ENCODE data around the gene TSPOAP1. TPM values are rescaled to one million over a fixed set of nuclear protein-coding genes. Genes with fewer than 3 reads are reported as not detected.

TSPOAP1 gene
- total RNA-seq, 3 donors from 2014 or later: 5.3 to 27.7 (median 8.3) TPM

- no peak for TF ChIP-seq CTCF (IDR thresholded peaks at IDR 0.05)
- intact Hi-C loops (cut with DNase I, micrococcal nuclease): no loop called here
- no peak overlapping the region for H3K4me3 ChIP-seq
- H3K9me3 ChIP-seq: no peaks in the 10 kb centered on the region
- DNase-seq (peak in 1 of 3 donors; percentile 58), ATAC-seq (no peak)
- peaks cover 6% of the 10 kb centered on the region for H3K4me1 ChIP-seq (ENCODE audit: low read depth)
- no peaks in the 10 kb centered on the region for H3K36me3 ChIP-seq (ENCODE audit: low read depth)
These were observed 2.6 kb downstream of the TSPOAP1 start for GRCh38 chr17:58325976-58326468.

DNA sequence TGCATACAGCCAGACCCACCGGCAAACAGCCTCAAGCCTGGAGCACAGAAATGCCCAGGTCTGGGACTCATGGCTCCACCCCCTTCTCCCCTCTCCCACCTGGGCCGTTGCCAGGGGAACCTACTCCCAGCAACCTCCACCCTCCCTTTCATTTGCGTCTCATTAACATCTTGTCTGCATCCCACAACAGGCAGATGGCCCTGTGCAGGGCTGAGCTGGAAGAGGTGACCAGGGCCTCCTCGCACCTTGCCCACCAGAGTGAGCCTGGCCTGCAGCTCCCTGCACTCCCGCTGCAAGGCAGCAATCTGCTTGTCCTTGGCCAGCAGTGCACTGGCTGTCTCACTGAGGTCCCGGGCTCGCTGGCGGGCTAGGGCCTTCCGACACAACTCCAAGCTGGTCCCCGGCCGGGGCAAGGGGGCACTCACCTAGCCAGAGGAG, 3.3 kb downstream of the TSPOAP1 start:
- Histone ChIP-seq H3K9me3 (no peaks in the 10 kb centered on the region), H3K36me3 (ENCODE audit: low read depth) (no peaks in the 10 kb centered on the region), H3K4me3 (no peak overlapping the region), H3K4me1 (ENCODE audit: low read depth) (peaks cover 6% of the 10 kb centered on the region)
- TF ChIP-seq CTCF (IDR thresholded peaks at IDR 0.05): no peak
- ATAC-seq (no peak), DNase-seq (peak in 1 of 3 donors; percentile 57)
- intact Hi-C loops (cut with DNase I, micrococcal nuclease): no loop called here

GRCh38 chr17:58324409-58325288, 3.9 kb downstream of the TSPOAP1 start:
- ATAC-seq (peak; percentile 71), DNase-seq (peak in 2 of 3 donors; percentile 62 to 78)
- Histone ChIP-seq H3K4me1 (ENCODE audit: low read depth) (peaks cover 6% of the 10 kb centered on the region), H3K4me3 (peak overlapping the region; percentile 32), H3K9me3 (no peaks in the 10 kb centered on the region), H3K36me3 (ENCODE audit: low read depth) (no peaks in the 10 kb centered on the region)
- no peak for TF ChIP-seq CTCF (IDR thresholded peaks at IDR 0.05)
- intact Hi-C loops (cut with DNase I, micrococcal nuclease): no loop called here

DNA sequence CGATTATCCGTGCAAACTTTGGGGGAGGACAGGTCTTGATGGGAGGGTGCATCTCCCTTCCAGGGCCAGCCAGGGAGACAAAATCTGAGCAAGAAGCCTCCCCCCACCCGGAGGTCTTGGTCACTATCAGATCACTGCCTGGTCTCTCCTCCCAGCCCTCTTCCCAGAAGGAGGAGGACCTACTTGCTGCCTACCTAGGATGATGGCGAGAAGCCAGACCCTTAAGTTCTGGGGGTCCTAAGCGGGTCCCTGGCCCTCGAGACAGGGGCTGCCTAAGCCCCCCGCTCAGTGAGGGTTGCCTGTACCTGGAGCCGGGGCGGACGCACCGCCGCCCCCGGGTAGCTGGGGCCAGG, 4.6 kb downstream of the TSPOAP1 start:
- DNase-seq: no peak
- Histone ChIP-seq H3K4me3 (no peak overlapping the region), H3K4me1 (ENCODE audit: low read depth) (peaks cover 6% of the 10 kb centered on the region), H3K36me3 (ENCODE audit: low read depth) (no peaks in the 10 kb centered on the region), H3K9me3 (no peaks in the 10 kb centered on the region)
- no peak for ATAC-seq
- intact Hi-C loops (cut with DNase I, micrococcal nuclease): no loop called here
- TF ChIP-seq CTCF (IDR thresholded peaks at IDR 0.05): no peak

DNA sequence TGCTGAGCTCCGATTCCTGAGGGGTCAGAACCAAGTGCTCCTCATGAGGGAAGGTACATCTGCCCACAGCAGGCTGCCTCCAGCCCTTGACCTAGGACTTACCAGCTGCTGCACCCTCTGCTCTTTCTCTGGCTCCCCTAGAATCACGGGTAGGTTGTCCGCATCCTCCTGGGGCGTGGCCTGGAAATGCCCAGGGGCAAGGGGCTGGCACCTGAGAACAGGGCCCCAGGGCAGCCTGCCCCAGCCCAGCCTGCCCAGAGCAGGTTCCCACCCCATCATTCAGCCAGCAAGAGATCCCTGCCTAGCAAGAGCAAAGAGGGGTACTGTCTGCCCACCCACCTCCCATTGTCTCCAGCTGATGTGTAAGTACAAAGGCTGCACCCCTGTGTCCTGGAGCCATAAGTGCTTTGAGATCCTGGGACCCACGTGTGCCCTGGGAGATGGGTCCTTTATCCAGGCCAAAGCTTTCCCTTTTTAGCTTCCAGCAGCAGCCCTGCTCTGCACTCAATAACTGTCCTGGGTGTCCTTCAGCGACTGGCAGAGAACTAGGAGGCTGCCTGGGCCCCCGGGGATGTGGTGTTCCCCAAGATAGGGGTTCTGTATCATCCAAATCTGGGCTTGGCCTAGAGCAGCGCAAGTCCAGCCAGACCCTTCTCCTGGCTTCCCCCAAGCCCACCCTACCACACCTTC, 5.1 kb downstream of the TSPOAP1 start:
- Histone ChIP-seq H3K4me1 (ENCODE audit: low read depth) (peaks cover 6% of the 10 kb centered on the region), H3K36me3 (ENCODE audit: low read depth) (no peaks in the 10 kb centered on the region), H3K9me3 (no peaks in the 10 kb centered on the region), H3K4me3 (no peak overlapping the region)
- intact Hi-C loops (cut with DNase I, micrococcal nuclease): no loop called here
- ATAC-seq: no peak
- TF ChIP-seq CTCF (IDR thresholded peaks at IDR 0.05): no peak
- peak in 1 of 3 donors; percentile 28 for DNase-seq

Data from mucosa of descending colon (tissue), 3 donors.